Activated CD4-positive, alpha-beta memory T cell treated with anti-CD3 and anti-CD28 coated beads for 36 hours (primary cell): ENCODE measurements around the gene ZNF385C. TPM values are rescaled to one million over a fixed set of nuclear protein-coding genes. Genes with fewer than 3 reads are reported as not detected.

Experiments
- CTCF ChIA-PET: fragments of 350-600 bp; sonication (Branson Sonifier 250); formaldehyde crosslinking; loops from one replicate; lab custom pipeline; 2021; ENCODE audit warnings: antibody characterized with exemption, inconsistent platforms; lab: Charles Lee
- POLR2A ChIA-PET: fragments of 350-600 bp; sonication (Branson Sonifier 250); formaldehyde crosslinking; loops from one replicate; lab custom pipeline; 2021; ENCODE audit warnings: antibody characterized with exemption; lab: Charles Lee
- DNase-seq: peaks from one replicate; pipeline ENCODE4 v3.0.0-alpha.2; 2020
- H3K27ac Mint-ChIP-seq: one replicate; pipeline ENCODE4 v1.8.0; 2021; ENCODE audit warnings: mixed read lengths
- H3K27me3 Mint-ChIP-seq: one replicate; pipeline ENCODE4 v1.8.0; 2021; ENCODE audit warnings: mixed read lengths
- H3K36me3 Mint-ChIP-seq: one replicate; pipeline ENCODE4 v1.8.0; 2021; ENCODE audit warnings: mixed read lengths
- H3K4me1 Mint-ChIP-seq: one replicate; pipeline ENCODE4 v1.8.0; 2021; ENCODE audit warnings: low read depth, mixed read lengths
- H3K4me3 Mint-ChIP-seq: one replicate; pipeline ENCODE4 v1.8.0; 2021; ENCODE audit warnings: mild to moderate bottlenecking, mixed read lengths
- H3K9me3 Mint-ChIP-seq: one replicate; pipeline ENCODE4 v1.8.0; 2021; ENCODE audit warnings: mixed read lengths
- intact Hi-C: fragments of 100-400 bp; cut with micrococcal nuclease; formaldehyde crosslinking; loops from one replicate; pipeline ENCODE4 v1.15.1; 2023
- total RNA-seq, 2 experiments: library from RNA; stranded (reverse); gene quantifications; one replicate each; pipeline ENCODE4 v1.2.3, GENCODE V29; 2021

ZNF385C gene
- total RNA-seq, 2 experiments from 2014 or later: 0.10 TPM; not detected in 1

DNA sequence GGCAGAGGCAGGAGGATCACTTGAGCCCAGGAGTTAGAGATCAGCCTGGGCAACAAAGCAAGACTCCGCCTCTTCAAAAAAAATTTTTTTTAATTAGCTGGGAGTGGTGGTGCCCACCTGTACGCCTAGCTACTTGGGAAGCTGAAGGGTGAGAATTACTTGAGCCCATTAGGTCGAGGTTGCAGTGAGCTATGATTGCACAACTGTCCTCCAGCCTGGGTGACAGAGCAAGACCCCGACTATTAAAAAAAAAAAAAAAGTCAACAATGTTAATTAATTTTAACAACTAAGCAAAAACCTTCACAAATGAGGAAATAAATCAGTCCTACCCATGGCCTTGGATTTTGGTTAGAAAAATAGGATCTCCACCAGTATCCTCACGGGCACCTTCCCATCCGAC, 8.9 kb upstream of the ZNF385C start:
- intact Hi-C loops: loop anchor here (5.0 kb wide), 1 partner anchor 140 kb away; the partner anchor contains the start of gene CNP
- peaks cover 19% of the 10 kb centered on the region for H3K4me1 Mint-ChIP-seq

DNA sequence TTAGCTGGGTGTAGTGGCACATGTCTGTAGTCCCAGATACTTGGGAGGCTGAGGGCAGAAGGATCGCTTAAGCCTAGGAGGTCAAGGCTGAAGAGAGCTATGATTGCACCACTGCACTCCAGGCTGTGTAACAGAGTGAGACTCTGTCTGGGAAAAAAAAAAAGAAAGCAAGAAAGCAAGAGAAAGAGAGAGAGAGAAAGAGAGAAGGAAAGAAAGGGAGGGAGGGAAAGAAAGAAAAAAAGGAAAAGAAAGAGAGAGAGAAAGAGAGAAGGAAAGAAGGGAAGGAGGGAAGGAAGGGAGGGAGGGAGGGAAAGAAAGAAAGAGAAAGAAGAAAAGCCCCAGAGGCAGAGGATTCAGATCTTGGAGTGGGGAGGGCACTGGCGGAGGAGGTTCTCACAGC, 7.7 kb upstream of the ZNF385C start:
- Mint-ChIP-seq H3K36me3 (peaks cover 2% of the 10 kb centered on the region), H3K27ac (no peak overlapping the region), H3K9me3 (no peaks in the 10 kb centered on the region), H3K27me3 (no peaks in the 10 kb centered on the region), H3K4me3 (no peak overlapping the region), H3K4me1 (peaks cover 11% of the 10 kb centered on the region)
- ChIA-PET CTCF (interaction anchor here (0.9 to 1.0 kb wide), 2 partner anchors 35 to 92 kb away, joined by 3 read pairs; no protein-coding TSS in a partner anchor), POLR2A (no interaction called here)
- intact Hi-C loops: loop anchor here (5.0 kb wide), 1 partner anchor 139 kb away; the partner anchor contains the start of gene CNP
- no peak for DNase-seq

More for the DNA sequence above, 8.9 kb upstream of the ZNF385C start:
- CTCF ChIA-PET: interaction anchor here (0.7 to 15.6 kb wide), 5 partner anchors 11 to 86 kb away, joined by 3 to 211 read pairs (median 4); partner anchors contain the start of genes DNAJC7 and NKIRAS2
- DNase-seq: no peak
- Mint-ChIP-seq H3K27me3 (no peaks in the 10 kb centered on the region), H3K27ac (no peak overlapping the region), H3K4me3 (peak overlapping the region; percentile 60), H3K9me3 (no peaks in the 10 kb centered on the region), H3K36me3 (peaks cover 2% of the 10 kb centered on the region)
- POLR2A ChIA-PET: interaction anchor here (0.6 kb wide), 1 partner anchor 180 kb away, joined by 3 read pairs; no protein-coding TSS in a partner anchor

DNA sequence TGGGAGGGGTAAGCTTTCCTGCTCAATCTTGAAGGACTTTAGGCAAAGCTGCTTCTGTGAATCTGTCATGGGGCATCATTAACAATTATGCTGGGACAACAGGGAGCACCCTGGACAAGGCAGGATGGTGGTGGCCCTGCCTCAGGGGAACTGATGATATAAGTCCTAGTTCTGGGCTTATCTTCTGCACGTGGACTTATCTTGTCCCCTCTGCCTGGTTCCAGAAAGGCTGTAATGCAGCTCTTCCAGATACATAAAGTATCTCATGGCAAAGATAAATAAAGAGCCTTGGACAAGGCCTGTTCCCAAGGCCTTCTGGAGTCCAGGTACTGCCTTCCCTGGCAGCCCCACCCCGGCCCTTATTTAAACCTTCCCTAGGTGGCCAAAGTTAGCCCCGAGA, 6.0 kb upstream of the ZNF385C start:
- Mint-ChIP-seq H3K9me3 (no peaks in the 10 kb centered on the region), H3K4me1 (peaks cover 3% of the 10 kb centered on the region), H3K4me3 (no peak overlapping the region), H3K36me3 (peaks cover 2% of the 10 kb centered on the region), H3K27ac (no peak overlapping the region), H3K27me3 (no peaks in the 10 kb centered on the region)
- CTCF ChIA-PET: interaction anchor here (0.6 to 7.4 kb wide), 7 partner anchors 12 to 141 kb away, joined by 3 to 70 read pairs (median 5); partner anchors contain the start of gene NKIRAS2
- POLR2A ChIA-PET: interaction anchor here (1.3 kb wide), 1 partner anchor 8 kb away, joined by 3 read pairs; the partner anchor contains the start of gene DHX58
- no peak for DNase-seq
- intact Hi-C loops: no loop called here

- no peak overlapping the region for H3K27ac Mint-ChIP-seq
- no peaks in the 10 kb centered on the region for H3K27me3 Mint-ChIP-seq
- H3K4me1 Mint-ChIP-seq: peaks cover 3% of the 10 kb centered on the region
- intact Hi-C loops: no loop called here
- no peak overlapping the region for H3K4me3 Mint-ChIP-seq
- no peaks in the 10 kb centered on the region for H3K9me3 Mint-ChIP-seq
- peaks cover 1% of the 10 kb centered on the region for H3K36me3 Mint-ChIP-seq
- POLR2A ChIA-PET: interaction anchor here (1.3 kb wide), 1 partner anchor 9 kb away, joined by 3 read pairs; the partner anchor contains the start of gene DHX58
- no peak for DNase-seq
- CTCF ChIA-PET: interaction anchor here (0.7 to 7.4 kb wide), 7 partner anchors 13 to 140 kb away, joined by 3 to 70 read pairs (median 4); partner anchors contain the start of gene NKIRAS2
These were observed 5.1 kb upstream of the ZNF385C start for GRCh38 chr17:42103221-42103954.

DNA sequence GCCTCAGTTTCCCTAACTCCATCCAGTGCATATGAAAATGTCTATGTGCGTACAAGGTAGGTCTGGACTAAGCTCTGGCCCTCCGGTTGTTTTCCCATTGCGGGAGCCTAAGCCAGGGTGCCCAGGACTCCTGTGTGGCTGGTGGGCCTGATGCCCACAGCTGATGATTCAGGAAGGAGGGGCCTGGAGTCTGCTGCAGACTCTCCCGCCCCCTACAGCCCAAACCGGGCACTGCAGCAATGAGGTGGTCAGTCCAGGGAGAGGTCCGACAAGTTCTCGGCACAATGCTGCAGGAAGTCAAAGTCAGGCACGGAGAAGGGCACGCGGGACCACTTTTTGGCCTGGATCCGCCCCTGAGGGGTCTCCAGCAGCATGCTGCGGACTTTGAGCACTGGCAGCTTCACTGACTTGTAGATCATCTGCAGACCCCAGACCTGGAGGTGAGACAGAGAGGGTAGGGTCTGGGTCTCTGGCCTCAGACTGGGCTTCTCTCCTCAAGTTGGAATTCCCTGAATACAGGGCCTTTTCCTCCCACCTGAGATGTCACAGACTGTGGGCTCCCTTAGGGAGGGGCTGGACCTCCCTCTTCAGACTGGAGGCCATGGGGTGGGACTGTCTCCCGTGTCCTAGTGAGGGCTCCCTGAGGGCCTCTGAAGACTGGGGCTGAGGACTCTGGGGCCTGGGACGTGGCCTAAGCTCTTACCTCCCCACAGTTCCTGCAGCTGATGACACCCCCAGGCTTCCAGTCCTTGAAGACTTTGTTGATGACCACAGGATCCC, 3.4 kb upstream of the ZNF385C start:
- POLR2A ChIA-PET: interaction anchor here (1.0 kb wide), 1 partner anchor 136 kb away, joined by 3 read pairs; no protein-coding TSS in a partner anchor
- Mint-ChIP-seq H3K27me3 (peaks cover 13% of the 10 kb centered on the region), H3K36me3 (no peaks in the 10 kb centered on the region), H3K4me3 (no peak overlapping the region), H3K9me3 (no peaks in the 10 kb centered on the region), H3K27ac (no peak overlapping the region), H3K4me1 (peaks cover 8% of the 10 kb centered on the region)
- CTCF ChIA-PET: interaction anchor here (0.6 to 7.4 kb wide), 18 partner anchors 10 to 183 kb away, joined by 3 to 70 read pairs (median 4); partner anchors contain the start of genes ACLY, CNP, DHX58 and NKIRAS2
- intact Hi-C loops: loop anchor here (1.0 kb wide), 2 partner anchors 34 to 76 kb away; no protein-coding TSS in a partner anchor
- peak; percentile 84 for DNase-seq

GRCh38 chr17:42098730-42099399, 592 bp upstream of the ZNF385C start:
- ChIA-PET POLR2A (interaction anchor here (0.7 to 1.3 kb wide), 3 partner anchors 13 to 73 kb away, joined by 3 to 4 read pairs (median 3); no protein-coding TSS in a partner anchor), CTCF (interaction anchor here (0.5 to 7.4 kb wide), 4 partner anchors 33 to 924 kb away, joined by 4 to 70 read pairs (median 26); partner anchors contain the start of genes BECN1 and VAT1)
- DNase-seq: no peak
- H3K4me1 Mint-ChIP-seq: peaks cover 8% of the 10 kb centered on the region
- H3K4me3 Mint-ChIP-seq: no peak overlapping the region
- no peaks in the 10 kb centered on the region for H3K9me3 Mint-ChIP-seq
- no peak overlapping the region for H3K27ac Mint-ChIP-seq
- H3K27me3 Mint-ChIP-seq: peaks cover 16% of the 10 kb centered on the region
- intact Hi-C loops: no loop called here
- no peaks in the 10 kb centered on the region for H3K36me3 Mint-ChIP-seq

DNA sequence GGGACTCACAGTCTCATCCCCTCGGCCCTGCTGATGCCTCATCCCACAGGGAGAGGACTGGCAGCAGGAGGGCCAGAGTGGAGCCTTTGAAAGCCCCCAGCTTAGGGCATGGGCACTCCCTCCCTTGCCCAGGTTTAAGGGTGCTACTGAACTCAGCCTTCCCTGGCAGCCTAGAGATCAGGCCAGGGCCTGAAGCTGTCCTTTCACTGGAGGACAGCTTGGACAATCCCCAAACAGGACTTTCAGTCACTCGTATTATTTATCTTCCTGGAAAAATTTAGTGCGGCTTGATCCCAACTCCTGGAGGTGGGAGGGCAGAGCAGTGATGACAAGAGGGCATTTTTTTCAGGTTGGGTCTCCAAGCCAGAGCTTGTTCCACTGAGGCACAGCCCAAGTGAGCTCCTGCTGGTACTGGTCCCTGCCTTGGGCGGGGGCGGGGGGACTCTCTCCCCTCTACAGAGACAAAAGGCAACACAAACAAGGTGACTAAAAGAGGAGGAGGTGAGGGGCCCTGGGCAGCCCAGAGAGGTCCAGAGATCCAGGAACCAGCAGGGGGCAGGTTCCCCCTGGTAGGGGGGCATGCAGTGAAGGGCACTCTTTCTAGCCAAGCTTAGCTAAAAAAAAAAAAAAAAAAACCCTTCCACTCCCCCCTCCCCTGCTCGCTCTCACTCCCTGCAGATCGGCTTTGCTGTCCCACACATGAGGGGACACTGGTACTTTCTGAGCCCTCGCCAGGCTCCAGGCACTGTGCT, 1.7 kb downstream of the ZNF385C start:
- Mint-ChIP-seq H3K27me3 (peaks cover 16% of the 10 kb centered on the region), H3K4me3 (no peak overlapping the region), H3K4me1 (peaks cover 8% of the 10 kb centered on the region), H3K9me3 (no peaks in the 10 kb centered on the region), H3K36me3 (no peaks in the 10 kb centered on the region), H3K27ac (no peak overlapping the region)
- DNase-seq: no peak
- ChIA-PET POLR2A (interaction anchor here (0.8 kb wide), 1 partner anchor 14 kb away, joined by 3 read pairs; no protein-coding TSS in a partner anchor), CTCF (interaction anchor here (1.0 to 2.3 kb wide), 5 partner anchors 10 to 71 kb away, joined by 3 to 11 read pairs (median 3); no protein-coding TSS in a partner anchor)
- intact Hi-C loops: no loop called here

- H3K9me3 Mint-ChIP-seq: no peaks in the 10 kb centered on the region
- DNase-seq: no peak
- H3K4me3 Mint-ChIP-seq: no peak overlapping the region
- CTCF ChIA-PET: interaction anchor here (0.6 kb wide), 1 partner anchor 23 kb away, joined by 4 read pairs; no protein-coding TSS in a partner anchor
- H3K4me1 Mint-ChIP-seq: peaks cover 8% of the 10 kb centered on the region
- H3K27me3 Mint-ChIP-seq: peaks cover 21% of the 10 kb centered on the region
- POLR2A ChIA-PET: no interaction called here
- H3K27ac Mint-ChIP-seq: no peak overlapping the region
- intact Hi-C loops: no loop called here
- H3K36me3 Mint-ChIP-seq: no peaks in the 10 kb centered on the region
These were observed 3.8 kb downstream of the ZNF385C start for GRCh38 chr17:42094375-42095069.

DNA sequence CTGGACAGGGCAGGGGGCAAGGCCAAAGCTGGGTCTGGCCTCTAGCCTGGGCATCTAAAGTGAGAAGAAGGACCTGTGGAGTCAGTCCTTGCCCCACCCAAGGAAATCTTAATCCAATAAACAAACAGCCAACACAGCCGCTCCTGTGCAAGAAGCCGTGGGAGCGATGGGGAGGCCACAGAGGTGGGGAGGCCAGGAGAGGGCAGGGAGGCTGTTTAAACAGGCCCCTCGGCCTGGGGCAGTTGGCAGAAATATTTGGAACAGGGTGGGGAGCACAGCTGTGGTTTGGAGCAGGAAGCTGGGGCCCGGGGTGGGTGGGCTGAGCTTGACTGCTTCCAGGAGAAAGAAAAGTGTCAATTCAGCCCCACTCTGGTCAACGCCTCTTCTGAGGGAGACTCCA, 5.3 kb downstream of the ZNF385C start:
- H3K4me1 Mint-ChIP-seq: peaks cover 5% of the 10 kb centered on the region
- no peak overlapping the region for H3K4me3 Mint-ChIP-seq
- DNase-seq: no peak
- ChIA-PET POLR2A (no interaction called here), CTCF (interaction anchor here (1.0 kb wide), 1 partner anchor 27 kb away, joined by 3 read pairs; no protein-coding TSS in a partner anchor)
- peaks cover 20% of the 10 kb centered on the region for H3K27me3 Mint-ChIP-seq
- H3K9me3 Mint-ChIP-seq: no peaks in the 10 kb centered on the region
- intact Hi-C loops: no loop called here
- no peaks in the 10 kb centered on the region for H3K36me3 Mint-ChIP-seq
- H3K27ac Mint-ChIP-seq: no peak overlapping the region
